Measurements from ENCODE around the gene GTPBP6.

DNA sequence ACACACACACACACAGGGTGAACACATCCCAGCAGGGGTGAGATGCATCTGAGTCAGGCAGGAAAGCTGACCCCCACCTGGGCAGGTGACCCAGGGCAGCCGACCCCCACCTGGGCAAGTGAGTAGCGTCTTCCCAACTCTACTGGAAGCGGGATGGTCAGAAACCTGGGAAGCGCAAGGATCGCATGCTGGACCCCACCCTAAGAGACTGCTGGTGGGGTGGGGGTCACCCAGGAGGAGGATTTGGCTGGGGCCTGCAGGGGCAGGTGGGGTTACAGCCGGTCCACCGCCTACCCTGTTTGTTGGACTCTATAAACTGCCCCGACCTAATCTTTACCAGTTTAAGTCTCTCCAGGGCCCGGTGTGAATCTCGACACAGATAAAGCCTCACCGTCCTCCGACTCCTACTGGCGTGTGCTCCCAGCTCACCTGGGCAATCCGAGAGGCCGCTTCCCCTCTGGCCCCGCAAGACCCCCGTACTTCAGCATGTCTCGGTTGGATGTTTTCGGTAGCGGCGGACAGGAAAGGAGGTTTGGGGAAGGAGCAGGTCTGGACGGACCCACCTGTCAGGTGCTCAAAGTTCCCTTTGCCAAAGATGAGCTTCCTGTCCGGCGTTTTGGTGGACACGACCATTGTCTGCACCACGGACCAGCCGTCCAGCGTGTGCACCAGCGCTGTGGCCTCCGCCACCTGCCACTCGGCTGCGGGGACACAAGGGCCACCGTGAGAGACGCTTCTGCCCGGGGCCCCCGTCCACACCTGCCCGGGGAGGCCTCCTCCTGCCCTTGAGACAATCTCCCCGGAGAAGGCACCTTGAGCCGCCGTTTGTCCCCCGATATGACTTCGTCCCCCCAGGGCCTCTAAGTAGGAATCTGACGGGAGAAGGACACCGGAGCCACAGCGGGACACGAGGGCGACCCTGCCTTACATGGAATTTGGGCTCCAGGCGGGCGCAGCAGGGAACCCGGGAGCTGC is 2.0 kb downstream of the GTPBP6 start:
- no peak for TF ChIP-seq EGR1 (IDR thresholded peaks at IDR 0.05)
- TF ChIP-seq TAF1 (IDR thresholded peaks at IDR 0.05; ENCODE audit: low read depth) = no peak
- no peak for TF ChIP-seq CEBPB (IDR thresholded peaks at IDR 0.05)
- TF ChIP-seq RAD21 (IDR thresholded peaks at IDR 0.05; ENCODE audit: low read depth) = no peak
- TF ChIP-seq, protein P1, sequence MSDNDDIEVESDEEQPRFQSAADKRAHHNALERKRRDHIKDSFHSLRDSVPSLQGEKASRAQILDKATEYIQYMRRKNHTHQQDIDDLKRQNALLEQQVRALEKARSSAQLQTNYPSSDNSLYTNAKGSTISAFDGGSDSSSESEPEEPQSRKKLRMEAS (IDR thresholded peaks at IDR 0.05) = no peak
- no peak for TF ChIP-seq EP300 (IDR thresholded peaks at IDR 0.05; ENCODE audit: borderline replicate concordance)
- no peak for TF ChIP-seq CREB1 (IDR thresholded peaks at IDR 0.05; ENCODE audit: low read depth)
- TF ChIP-seq, protein P2, sequence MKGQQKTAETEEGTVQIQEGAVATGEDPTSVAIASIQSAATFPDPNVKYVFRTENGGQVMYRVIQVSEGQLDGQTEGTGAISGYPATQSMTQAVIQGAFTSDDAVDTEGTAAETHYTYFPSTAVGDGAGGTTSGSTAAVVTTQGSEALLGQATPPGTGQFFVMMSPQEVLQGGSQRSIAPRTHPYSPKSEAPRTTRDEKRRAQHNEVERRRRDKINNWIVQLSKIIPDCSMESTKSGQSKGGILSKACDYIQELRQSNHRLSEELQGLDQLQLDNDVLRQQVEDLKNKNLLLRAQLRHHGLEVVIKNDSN (IDR thresholded peaks at IDR 0.05) = no peak
- TF ChIP-seq, protein P3, sequence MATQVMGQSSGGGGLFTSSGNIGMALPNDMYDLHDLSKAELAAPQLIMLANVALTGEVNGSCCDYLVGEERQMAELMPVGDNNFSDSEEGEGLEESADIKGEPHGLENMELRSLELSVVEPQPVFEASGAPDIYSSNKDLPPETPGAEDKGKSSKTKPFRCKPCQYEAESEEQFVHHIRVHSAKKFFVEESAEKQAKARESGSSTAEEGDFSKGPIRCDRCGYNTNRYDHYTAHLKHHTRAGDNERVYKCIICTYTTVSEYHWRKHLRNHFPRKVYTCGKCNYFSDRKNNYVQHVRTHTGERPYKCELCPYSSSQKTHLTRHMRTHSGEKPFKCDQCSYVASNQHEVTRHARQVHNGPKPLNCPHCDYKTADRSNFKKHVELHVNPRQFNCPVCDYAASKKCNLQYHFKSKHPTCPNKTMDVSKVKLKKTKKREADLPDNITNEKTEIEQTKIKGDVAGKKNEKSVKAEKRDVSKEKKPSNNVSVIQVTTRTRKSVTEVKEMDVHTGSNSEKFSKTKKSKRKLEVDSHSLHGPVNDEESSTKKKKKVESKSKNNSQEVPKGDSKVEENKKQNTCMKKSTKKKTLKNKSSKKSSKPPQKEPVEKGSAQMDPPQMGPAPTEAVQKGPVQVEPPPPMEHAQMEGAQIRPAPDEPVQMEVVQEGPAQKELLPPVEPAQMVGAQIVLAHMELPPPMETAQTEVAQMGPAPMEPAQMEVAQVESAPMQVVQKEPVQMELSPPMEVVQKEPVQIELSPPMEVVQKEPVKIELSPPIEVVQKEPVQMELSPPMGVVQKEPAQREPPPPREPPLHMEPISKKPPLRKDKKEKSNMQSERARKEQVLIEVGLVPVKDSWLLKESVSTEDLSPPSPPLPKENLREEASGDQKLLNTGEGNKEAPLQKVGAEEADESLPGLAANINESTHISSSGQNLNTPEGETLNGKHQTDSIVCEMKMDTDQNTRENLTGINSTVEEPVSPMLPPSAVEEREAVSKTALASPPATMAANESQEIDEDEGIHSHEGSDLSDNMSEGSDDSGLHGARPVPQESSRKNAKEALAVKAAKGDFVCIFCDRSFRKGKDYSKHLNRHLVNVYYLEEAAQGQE (IDR thresholded peaks at IDR 0.05; ENCODE audit: low read depth) = no peak
- no peak for TF ChIP-seq ZBTB7A (IDR thresholded peaks at IDR 0.05; ENCODE audit: low read depth)
- no peak for TF ChIP-seq FOXM1 (IDR thresholded peaks at IDR 0.05; ENCODE audit: borderline replicate concordance, low read depth)
- no peak for TF ChIP-seq NFIC (IDR thresholded peaks at IDR 0.05)
- TF ChIP-seq TEAD4 (IDR thresholded peaks at IDR 0.05) = no peak
- no peak for TF ChIP-seq YY1 (IDR thresholded peaks at IDR 0.05; ENCODE audit: low read depth)
